Measurements from ENCODE around the gene ABCG8. TPM values are rescaled to one million over a fixed set of nuclear protein-coding genes. Genes with fewer than 3 reads are reported as not detected.
A peak's percentile ranks its signal among the peaks of the same experiment; 100 is the strongest.

ABCG8 gene
- total and polyA plus RNA-seq, 8 donors: 0.03 to 0.06 TPM; not detected in 6

DNA sequence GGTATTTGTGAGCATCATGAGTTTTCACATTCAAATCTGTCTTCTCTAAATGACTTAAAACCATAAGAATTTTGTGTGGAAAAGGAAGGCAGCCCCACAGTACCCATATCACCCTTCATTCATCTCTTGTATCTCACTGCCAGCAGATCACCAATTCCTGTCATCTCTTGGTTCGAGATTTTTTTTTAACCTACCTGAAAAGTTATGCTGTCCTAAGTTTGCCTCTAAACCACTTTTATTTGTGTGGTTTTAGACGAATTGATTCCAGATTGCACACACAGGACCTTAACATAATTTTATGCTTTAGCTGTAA is 32.1 kb upstream of the ABCG8 start:
- 31% methylated on average over 2 of the region's 2 CpGs for WGBS, 2 donors
- no peak for TF ChIP-seq CTCF (IDR thresholded peaks at IDR 0.05)
- peak in 2 of 4 donors; percentile 36 to 38 for ATAC-seq
- no peak overlapping the region for H3K27ac ChIP-seq
- no peaks in the 10 kb centered on the region for H3K27me3 ChIP-seq
- H3K9me3 ChIP-seq: no peaks in the 10 kb centered on the region
- H3K4me3 ChIP-seq: no peak overlapping the region
- no peak for FAIRE-seq
- H3K4me1 ChIP-seq: peaks cover 0 to 16% (median 11%) of the 10 kb centered on the region in 3 donors
- no peak for DNase-seq
- intact Hi-C loops (cut with DNase I): no loop called here
- H3K36me3 ChIP-seq: no peaks in the 10 kb centered on the region

- Histone ChIP-seq H3K4me1 (peaks cover 0 to 16% (median 8%) of the 10 kb centered on the region in 3 donors), H3K4me3 (no peak overlapping the region), H3K27ac (no peak overlapping the region), H3K27me3 (no peaks in the 10 kb centered on the region), H3K9me3 (no peaks in the 10 kb centered on the region), H3K36me3 (no peaks in the 10 kb centered on the region)
- no peak for TF ChIP-seq CTCF (IDR thresholded peaks at IDR 0.05)
- 66 to 73% methylated on average over 2 of the region's 2 CpGs for WGBS, 2 donors
- DNase-seq (no peak), ATAC-seq (no peak), FAIRE-seq (no peak)
- intact Hi-C loops (cut with DNase I): no loop called here
Measured at GRCh38 chr2:43810452-43810851, 28.3 kb upstream of the ABCG8 start.

DNA sequence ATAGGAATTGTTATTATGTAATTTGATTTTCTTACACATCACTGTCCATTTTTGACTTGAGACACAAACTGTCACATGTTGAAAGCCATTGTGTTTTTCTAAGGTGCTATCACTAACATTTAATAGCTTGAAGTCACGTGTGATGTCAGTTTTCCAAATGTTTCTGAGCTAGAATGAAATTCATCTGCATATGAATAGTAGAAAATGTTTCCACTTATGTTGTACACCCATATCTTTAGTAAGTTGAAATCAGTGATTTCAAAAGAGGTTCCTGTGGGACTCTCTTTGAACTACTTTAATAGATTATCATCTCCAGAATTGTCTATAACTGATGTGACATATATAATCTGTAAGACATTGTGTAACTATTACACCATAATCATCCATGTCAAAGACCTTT is 27.9 kb upstream of the ABCG8 start:
- Histone ChIP-seq H3K27me3 (no peaks in the 10 kb centered on the region), H3K4me3 (no peak overlapping the region), H3K36me3 (no peaks in the 10 kb centered on the region), H3K4me1 (peaks cover 0 to 13% (median 7%) of the 10 kb centered on the region in 3 donors), H3K27ac (no peak overlapping the region), H3K9me3 (no peaks in the 10 kb centered on the region)
- DNase-seq (no peak), ATAC-seq (no peak), FAIRE-seq (no peak)
- WGBS, 2 donors: 57 to 83% methylated on average over 1 of the region's 1 CpG
- intact Hi-C loops (cut with DNase I): no loop called here
- no peak for TF ChIP-seq CTCF (IDR thresholded peaks at IDR 0.05)

DNA sequence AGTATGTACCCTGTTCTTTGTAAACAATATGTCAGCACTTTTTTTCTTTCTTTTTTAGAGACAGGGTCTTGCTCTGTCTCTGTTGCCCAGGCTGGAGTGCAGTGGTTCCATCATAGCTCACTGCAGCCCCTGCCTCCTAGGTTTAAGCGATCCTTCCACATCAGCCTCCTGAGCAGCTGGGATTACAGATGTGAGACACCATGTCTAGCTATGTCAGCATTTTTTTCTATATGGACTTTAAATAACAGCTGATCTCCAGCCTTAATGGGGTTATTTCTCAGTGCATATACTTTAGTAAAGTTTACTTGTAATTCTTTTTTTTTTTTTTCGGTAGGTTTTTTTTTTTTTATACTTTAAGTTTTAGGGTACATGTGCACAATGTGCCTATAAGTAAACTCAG is 26.8 kb upstream of the ABCG8 start:
- Histone ChIP-seq H3K27ac (no peak overlapping the region), H3K9me3 (no peaks in the 10 kb centered on the region), H3K4me1 (peaks cover 0 to 3% (median 0%) of the 10 kb centered on the region in 3 donors), H3K4me3 (no peak overlapping the region), H3K36me3 (no peaks in the 10 kb centered on the region), H3K27me3 (no peaks in the 10 kb centered on the region)
- no peak for TF ChIP-seq CTCF (IDR thresholded peaks at IDR 0.05)
- intact Hi-C loops (cut with DNase I): no loop called here
- DNase-seq: no peak
- 82 to 95% methylated on average over 2 of the region's 2 CpGs for WGBS, 2 donors
- no peak for FAIRE-seq
- ATAC-seq: no peak

DNA sequence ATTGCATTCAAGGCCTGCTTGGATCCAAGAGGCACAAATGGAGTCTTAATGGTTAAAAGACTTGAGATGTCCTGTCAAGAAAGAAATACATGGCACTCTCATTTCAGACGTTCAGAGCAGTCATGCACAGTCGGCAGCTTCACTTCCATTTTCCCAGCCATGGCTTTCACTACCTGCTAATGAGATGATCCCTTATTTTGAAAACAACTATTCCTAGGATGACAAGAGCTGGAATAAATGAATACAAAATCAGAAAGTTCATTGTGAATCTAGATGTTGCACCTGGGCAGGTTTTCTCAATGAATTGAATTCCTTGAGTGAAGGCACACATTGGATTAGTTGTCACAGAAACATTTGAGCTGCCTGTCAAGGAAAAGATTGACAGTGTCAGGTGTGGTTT is 25.8 kb upstream of the ABCG8 start:
- 68 to 71% methylated on average over 2 of the region's 2 CpGs for WGBS, 2 donors
- Histone ChIP-seq H3K9me3 (no peaks in the 10 kb centered on the region), H3K27ac (no peak overlapping the region), H3K4me3 (no peak overlapping the region), H3K27me3 (no peaks in the 10 kb centered on the region), H3K36me3 (no peaks in the 10 kb centered on the region), H3K4me1 (peaks cover 0 to 3% (median 0%) of the 10 kb centered on the region in 3 donors)
- FAIRE-seq: no peak
- intact Hi-C loops (cut with DNase I): no loop called here
- ATAC-seq: no peak
- TF ChIP-seq CTCF (IDR thresholded peaks at IDR 0.05): no peak
- DNase-seq: no peak
